ENCODE results near the gene GRAMD4. TPM values are rescaled to one million over a fixed set of nuclear protein-coding genes. Genes with fewer than 3 reads are reported as not detected.
A peak's percentile ranks its signal among the peaks of the same experiment; 100 is the strongest.

GRAMD4 gene
- total RNA-seq, 4 donors from 2014 or later: 16.7 to 106 (median 53.3) TPM

DNA sequence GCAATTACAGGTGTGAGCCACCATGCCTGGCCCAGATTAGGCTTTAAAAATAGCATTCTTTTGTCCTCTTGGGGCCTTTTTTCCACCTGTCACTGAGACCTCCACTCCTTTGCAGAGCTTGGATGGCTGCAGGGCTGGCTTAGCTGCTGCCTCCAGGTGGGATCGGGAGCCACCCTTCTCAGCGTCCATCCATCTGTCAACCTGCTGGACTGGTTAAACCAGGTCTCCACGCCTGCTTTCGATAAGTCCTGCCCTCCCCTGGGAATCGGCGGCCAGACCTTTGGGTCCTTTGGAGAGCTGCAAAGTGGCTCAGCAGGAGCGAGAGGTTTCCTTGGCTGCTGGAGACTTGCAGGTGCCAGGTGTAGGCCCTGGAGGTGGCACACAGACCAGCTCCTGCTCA lies 23.4 kb upstream of the GRAMD4 start:
- H3K4me1 ChIP-seq: peaks cover 29% of the 10 kb centered on the region in 2 donors
- no peaks in the 10 kb centered on the region for H3K27me3 ChIP-seq
- no peak overlapping the region for H3K4me3 ChIP-seq
- H3K36me3 ChIP-seq: no peaks in the 10 kb centered on the region
- intact Hi-C loops (cut with DNase I; ENCODE audit: low total_unique reads) (no loop called here), in situ Hi-C loops (cut with MboI; ENCODE audit: low sequenced_read_pairs in 4 of 4) (no loop called here)
- no peak for TF ChIP-seq POLR2A (IDR thresholded peaks at IDR 0.05)
- no peak for TF ChIP-seq CTCF (IDR thresholded peaks at IDR 0.05 in 4 of 5, conservative IDR thresholded peaks at IDR 0.05 in 1 of 5)
- H3K27ac ChIP-seq: peak overlapping the region in 2 of 4 donors; percentile 15 to 66
- H3K9me3 ChIP-seq: no peaks in the 10 kb centered on the region
- no peak for DNase-seq
- ATAC-seq: no peak

GRCh38 chr22:46598224-46598623 lies 22.0 kb upstream of the GRAMD4 start:
- ATAC-seq (no peak), DNase-seq (no peak)
- no peak for TF ChIP-seq POLR2A (IDR thresholded peaks at IDR 0.05)
- no peak for TF ChIP-seq CTCF (IDR thresholded peaks at IDR 0.05 in 4 of 5, conservative IDR thresholded peaks at IDR 0.05 in 1 of 5)
- in situ Hi-C loops (cut with MboI; ENCODE audit: low sequenced_read_pairs in 4 of 4): no loop called here
- Histone ChIP-seq H3K4me3 (no peak overlapping the region), H3K27ac (peak overlapping the region in 1 of 4 donors; percentile 34), H3K36me3 (no peaks in the 10 kb centered on the region), H3K4me1 (peaks cover 19 to 20% of the 10 kb centered on the region in 2 donors), H3K27me3 (no peaks in the 10 kb centered on the region), H3K9me3 (no peaks in the 10 kb centered on the region)
- intact Hi-C loops (cut with DNase I; ENCODE audit: low total_unique reads): no loop called here

GRCh38 chr22:46598737-46599424 lies 21.3 kb upstream of the GRAMD4 start:
- intact Hi-C loops (cut with DNase I; ENCODE audit: low total_unique reads): no loop called here
- TF ChIP-seq POLR2A (IDR thresholded peaks at IDR 0.05) (no peak), CTCF (IDR thresholded peaks at IDR 0.05 in 4 of 5, conservative IDR thresholded peaks at IDR 0.05 in 1 of 5) (no peak)
- peaks cover 19 to 20% of the 10 kb centered on the region in 2 donors for H3K4me1 ChIP-seq

DNA sequence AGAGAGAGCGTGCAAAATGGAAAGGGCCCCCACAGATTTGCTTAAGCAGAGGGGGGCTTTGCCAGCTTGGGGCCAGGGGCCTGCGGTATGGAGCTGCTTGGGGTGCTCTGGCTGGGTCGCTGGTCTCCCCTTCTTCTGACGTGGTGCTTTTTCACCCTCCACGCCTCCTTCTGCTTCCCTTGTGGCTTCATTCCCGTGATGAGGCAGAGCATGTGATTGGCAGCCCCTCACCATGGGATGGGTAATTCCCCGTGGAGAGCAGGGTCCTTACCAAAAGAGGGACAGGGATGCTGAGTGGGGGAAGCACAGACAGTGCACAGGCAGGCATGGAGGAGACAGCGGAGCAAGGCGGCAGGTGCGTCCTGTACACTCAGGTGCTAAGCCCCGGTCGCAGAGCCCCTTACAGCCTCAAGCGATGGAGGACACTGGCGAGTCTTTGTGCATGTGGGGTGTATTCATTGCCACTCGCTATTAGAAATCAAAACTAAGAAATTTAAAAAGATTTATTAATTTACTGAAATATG lies 19.9 kb upstream of the GRAMD4 start:
- Histone ChIP-seq H3K4me1 (peaks cover 14 to 20% of the 10 kb centered on the region in 2 donors), H3K36me3 (no peaks in the 10 kb centered on the region), H3K9me3 (no peaks in the 10 kb centered on the region), H3K27me3 (no peaks in the 10 kb centered on the region), H3K27ac (no peak overlapping the region), H3K4me3 (no peak overlapping the region)
- intact Hi-C loops (cut with DNase I; ENCODE audit: low total_unique reads): no loop called here
- TF ChIP-seq POLR2A (IDR thresholded peaks at IDR 0.05) (no peak), CTCF (IDR thresholded peaks at IDR 0.05 in 4 of 5, conservative IDR thresholded peaks at IDR 0.05 in 1 of 5) (no peak)
- ATAC-seq (no peak), DNase-seq (no peak)
- in situ Hi-C loops (cut with MboI; ENCODE audit: low sequenced_read_pairs in 4 of 4): no loop called here

More at GRCh38 chr22:46598737-46599424, 21.3 kb upstream of the GRAMD4 start:
- Histone ChIP-seq H3K4me3 (no peak overlapping the region), H3K36me3 (no peaks in the 10 kb centered on the region), H3K27me3 (no peaks in the 10 kb centered on the region), H3K9me3 (no peaks in the 10 kb centered on the region), H3K27ac (peak overlapping the region; percentile 14 to 35 (median 32))
- ATAC-seq (no peak), DNase-seq (peak in 1 of 2 donors; percentile 58)
- in situ Hi-C loops (cut with MboI; ENCODE audit: low sequenced_read_pairs in 4 of 4): no loop called here

Measured in gastrocnemius medialis (tissue), 4 donors.